ENCODE measurements around the gene EIF2S1.

GRCh38 chr14:67358924-67359774 is 979 bp upstream of the EIF2S1 start:
- TF ChIP-seq CTCF (IDR thresholded peaks at IDR 0.05 in 8 of 11, conservative IDR thresholded peaks at IDR 0.05 in 3 of 11): no peak
- no peak for TF ChIP-seq POLR2AphosphoS5 (IDR thresholded peaks at IDR 0.05)
- TF ChIP-seq POLR2A (IDR thresholded peaks at IDR 0.05): peak in 1 of 3 donors; percentile 68

Measured in spleen (tissue), 7 donors.